T-helper 22 cell (primary cell): ENCODE data around the gene NUDC.
"Not testable (repeated sequence)": the region's sequence is repeated elsewhere in the genome, so short reads cannot be mapped to it uniquely, and the experiment has no call there.

Experiments
- DNase-seq: peaks from one replicate; pipeline ENCODE4 v3.0.0-alpha.2; 2020; ENCODE audit warnings: low read depth

NUDC gene

GRCh38 chr1:26989403-26990109, 68.0 kb downstream of the NUDC start:
- DNase-seq: not testable (repeated sequence)

- no peak for DNase-seq
Observed at GRCh38 chr1:26991310-26992116, 70.0 kb downstream of the NUDC start.

GRCh38 chr1:26993237-26994019, 71.9 kb downstream of the NUDC start, which contains the start of gene TRNP1:
Gene TRNP1, plus strand, starts transcription at chr1:26993692. Its CDS starts 95 bp downstream, at chr1:26993787.
- DNase-seq: peak; percentile 54

- no peak for DNase-seq
Observed at GRCh38 chr1:26994020-26994786, 72.7 kb downstream of the NUDC start.

GRCh38 chr1:26994787-26995517, 73.4 kb downstream of the NUDC start:
- no peak for DNase-seq

GRCh38 chr1:26996024-26996423, 74.5 kb downstream of the NUDC start:
- DNase-seq: no peak
